HEK293 (cell line): Measurements from ENCODE around the gene VPS9D1.

ENCODE experiments used
- BCL11B ChIP-seq: fragments of 450-650 bp; formaldehyde crosslinking; IDR thresholded peaks from 2 replicates; pipeline ENCODE4 v1.5.1; 2016; ENCODE audit warnings: low read depth, missing biosample characterization, missing genetic modification characterization
- GLIS2 ChIP-seq: fragments of 450-650 bp; formaldehyde crosslinking; IDR thresholded peaks from 2 replicates; pipeline ENCODE4 v1.5.1; 2016; ENCODE audit warnings: missing biosample characterization, missing genetic modification characterization
- HOXC10 ChIP-seq: sonication (generic); formaldehyde crosslinking; IDR thresholded peaks from 2 replicates; pipeline ENCODE4 v1.8.1; 2023; ENCODE audit warnings: mild to moderate bottlenecking, missing genetic modification reagents
- KLF10 ChIP-seq: fragments of 450-650 bp; IDR thresholded peaks from 2 replicates; pipeline ENCODE4 v1.5.1; 2018; ENCODE audit warnings: missing biosample characterization, mild to moderate bottlenecking, missing genetic modification characterization
- KLF16 ChIP-seq: fragments of 450-650 bp; formaldehyde crosslinking; IDR thresholded peaks from 2 replicates; pipeline ENCODE4 v1.5.1; 2017; ENCODE audit warnings: missing biosample characterization, missing genetic modification characterization
- KLF9 ChIP-seq: fragments of 450-650 bp; formaldehyde crosslinking; IDR thresholded peaks from 2 replicates; pipeline ENCODE4 v1.5.1; 2016; ENCODE audit warnings: missing biosample characterization, missing genetic modification characterization, low read depth
- MEIS1 ChIP-seq: sonication (generic); formaldehyde crosslinking; IDR thresholded peaks from 2 replicates; pipeline ENCODE4 v1.8.1; 2022; ENCODE audit warnings: missing genetic modification reagents, mild to moderate bottlenecking, borderline replicate concordance
- SETDB1 ChIP-seq: IDR thresholded peaks from one replicate; pipeline ENCODE4 v1.6.1; 2017; ENCODE audit warnings: mild to moderate bottlenecking, low read length, moderate library complexity, mixed read lengths; ENCODE audit not compliant: insufficient read length
- SP2 ChIP-seq: fragments of 450-650 bp; formaldehyde crosslinking; IDR thresholded peaks from 2 replicates; pipeline ENCODE4 v1.5.1; 2016; ENCODE audit warnings: missing biosample characterization, missing genetic modification characterization
- SP3 ChIP-seq: fragments of 450-650 bp; formaldehyde crosslinking; IDR thresholded peaks from 2 replicates; pipeline ENCODE4 v1.5.1; 2016; ENCODE audit warnings: missing biosample characterization, missing genetic modification characterization
- TCF7L2 ChIP-seq: IDR thresholded peaks from 2 replicates; pipeline ENCODE4 v1.6.1; 2011; ENCODE audit warnings: low read depth, mild to moderate bottlenecking, inconsistent platforms, low read length, moderate library complexity, borderline replicate concordance
- YY1 ChIP-seq: fragments of 450-650 bp; formaldehyde crosslinking; IDR thresholded peaks from 2 replicates; pipeline ENCODE4 v1.5.1; 2018; ENCODE audit warnings: missing biosample characterization, missing genetic modification characterization
- YY2 ChIP-seq: fragments of 450-650 bp; formaldehyde crosslinking; IDR thresholded peaks from 2 replicates; pipeline ENCODE4 v1.5.1; 2016; ENCODE audit warnings: missing biosample characterization, missing genetic modification characterization
- ZEB2 ChIP-seq: fragments of 450-650 bp; formaldehyde crosslinking; IDR thresholded peaks from 2 replicates; pipeline ENCODE4 v1.5.1; 2016; ENCODE audit warnings: missing biosample characterization, missing genetic modification characterization
- ZFHX2 ChIP-seq: fragments of 450-650 bp; formaldehyde crosslinking; conservative IDR thresholded peaks from 2 replicates; pipeline ENCODE4 v1.5.1; 2016; ENCODE audit warnings: missing biosample characterization, missing genetic modification characterization
- ZNF138 ChIP-seq: fragments of 450-650 bp; formaldehyde crosslinking; IDR thresholded peaks from 2 replicates; pipeline ENCODE4 v1.5.1; 2016; ENCODE audit warnings: missing biosample characterization, missing genetic modification characterization, borderline replicate concordance
- ZNF16 ChIP-seq: fragments of 450-650 bp; formaldehyde crosslinking; IDR thresholded peaks from 2 replicates; pipeline ENCODE4 v1.5.1; 2016; ENCODE audit warnings: low read depth, missing biosample characterization, missing genetic modification characterization
- ZNF24 ChIP-seq: fragments of 450-650 bp; formaldehyde crosslinking; IDR thresholded peaks from 2 replicates; pipeline ENCODE4 v1.5.1; 2016; ENCODE audit warnings: missing biosample characterization, missing genetic modification characterization
- ZNF341 ChIP-seq: fragments of 450-650 bp; formaldehyde crosslinking; IDR thresholded peaks from 2 replicates; pipeline ENCODE4; 2016; ENCODE audit warnings: low read depth, missing biosample characterization, missing genetic modification characterization
- ZNF394 ChIP-seq: fragments of 450-650 bp; formaldehyde crosslinking; IDR thresholded peaks from 2 replicates; pipeline ENCODE4 v1.5.1; 2016; ENCODE audit warnings: missing biosample characterization, missing genetic modification characterization, mild to moderate bottlenecking, moderate library complexity, borderline replicate concordance
- ZNF626 ChIP-seq: fragments of 450-650 bp; sonication (Bioruptor Pico); formaldehyde crosslinking; IDR thresholded peaks from 2 replicates; pipeline ENCODE4 v1.5.1; 2018; ENCODE audit warnings: missing biosample characterization, missing genetic modification characterization, inconsistent platforms
- ZNF830 ChIP-seq: fragments of 450-650 bp; IDR thresholded peaks from 2 replicates; pipeline ENCODE4 v1.5.0; 2018; ENCODE audit warnings: missing biosample characterization, missing genetic modification characterization, low read depth, mild to moderate bottlenecking, moderate library complexity
- TF ChIP-seq, protein P1 (sequence below): fragments of 450-650 bp; IDR thresholded peaks from 2 replicates; pipeline ENCODE4 v1.5.1; 2018; ENCODE audit warnings: missing biosample characterization, missing genetic modification characterization
- TF ChIP-seq, protein P2 (sequence below): fragments of 450-650 bp; formaldehyde crosslinking; IDR thresholded peaks from 2 replicates; pipeline ENCODE4 v1.5.1; 2017; ENCODE audit warnings: missing biosample characterization, missing genetic modification characterization
- TF ChIP-seq, protein P3 (sequence below): fragments of 450-650 bp; formaldehyde crosslinking; IDR thresholded peaks from 2 replicates; pipeline ENCODE4 v1.5.1; 2016; ENCODE audit warnings: missing biosample characterization, missing genetic modification characterization
- TF ChIP-seq, protein P4 (sequence below): fragments of 450-650 bp; formaldehyde crosslinking; IDR thresholded peaks from 2 replicates; pipeline ENCODE4 v1.5.1; 2016; ENCODE audit warnings: missing biosample characterization, missing genetic modification characterization, low read depth
- TF ChIP-seq, protein P5 (sequence below): fragments of 450-650 bp; formaldehyde crosslinking; IDR thresholded peaks from 2 replicates; pipeline ENCODE4 v1.5.1; 2016; ENCODE audit warnings: missing biosample characterization, missing genetic modification characterization, borderline replicate concordance

VPS9D1 gene

DNA sequence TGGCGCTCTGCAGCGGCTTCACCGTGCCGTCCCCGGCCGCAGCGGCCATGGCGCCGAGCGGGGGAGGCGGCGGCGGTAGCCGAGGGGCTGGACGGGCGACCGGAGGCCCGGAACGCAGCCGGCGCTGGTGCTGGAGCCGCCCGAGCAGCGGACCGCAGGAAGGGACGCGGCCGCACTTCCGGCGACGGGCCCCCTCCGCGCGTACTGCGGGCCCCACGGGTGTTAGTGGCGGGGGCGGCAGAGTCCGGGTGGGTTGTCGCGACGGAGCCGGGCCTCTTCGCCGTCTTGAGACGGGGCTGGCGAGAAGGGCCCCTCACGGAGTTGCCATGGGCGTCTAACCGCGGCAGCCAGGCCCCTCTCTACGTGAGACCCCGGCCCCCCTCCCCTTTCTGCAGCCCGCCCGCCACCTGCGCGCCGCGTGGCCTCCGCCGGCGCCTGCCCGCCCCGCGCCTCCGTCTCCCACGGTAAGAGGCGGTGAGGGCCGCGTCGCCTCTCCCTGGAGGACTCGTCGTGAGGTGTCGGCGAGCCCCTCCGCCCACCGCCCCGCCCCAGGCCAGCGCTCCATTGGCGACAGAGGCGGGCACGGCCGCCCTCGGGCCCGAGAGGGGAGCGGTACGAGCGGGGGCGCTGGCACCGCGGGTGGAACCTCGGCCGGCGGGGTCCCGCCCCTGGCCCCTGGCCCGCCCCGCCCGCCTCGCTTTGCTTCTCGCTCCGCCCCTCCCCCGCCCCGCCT, at the start of gene VPS9D1, which contains the start of gene ZNF276 (continued):
- TF ChIP-seq, protein P1, sequence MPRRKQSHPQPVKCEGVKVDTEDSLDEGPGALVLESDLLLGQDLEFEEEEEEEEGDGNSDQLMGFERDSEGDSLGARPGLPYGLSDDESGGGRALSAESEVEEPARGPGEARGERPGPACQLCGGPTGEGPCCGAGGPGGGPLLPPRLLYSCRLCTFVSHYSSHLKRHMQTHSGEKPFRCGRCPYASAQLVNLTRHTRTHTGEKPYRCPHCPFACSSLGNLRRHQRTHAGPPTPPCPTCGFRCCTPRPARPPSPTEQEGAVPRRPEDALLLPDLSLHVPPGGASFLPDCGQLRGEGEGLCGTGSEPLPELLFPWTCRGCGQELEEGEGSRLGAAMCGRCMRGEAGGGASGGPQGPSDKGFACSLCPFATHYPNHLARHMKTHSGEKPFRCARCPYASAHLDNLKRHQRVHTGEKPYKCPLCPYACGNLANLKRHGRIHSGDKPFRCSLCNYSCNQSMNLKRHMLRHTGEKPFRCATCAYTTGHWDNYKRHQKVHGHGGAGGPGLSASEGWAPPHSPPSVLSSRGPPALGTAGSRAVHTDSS (tag by site-specific recombination): peak; percentile 60
- TF ChIP-seq, protein P2, sequence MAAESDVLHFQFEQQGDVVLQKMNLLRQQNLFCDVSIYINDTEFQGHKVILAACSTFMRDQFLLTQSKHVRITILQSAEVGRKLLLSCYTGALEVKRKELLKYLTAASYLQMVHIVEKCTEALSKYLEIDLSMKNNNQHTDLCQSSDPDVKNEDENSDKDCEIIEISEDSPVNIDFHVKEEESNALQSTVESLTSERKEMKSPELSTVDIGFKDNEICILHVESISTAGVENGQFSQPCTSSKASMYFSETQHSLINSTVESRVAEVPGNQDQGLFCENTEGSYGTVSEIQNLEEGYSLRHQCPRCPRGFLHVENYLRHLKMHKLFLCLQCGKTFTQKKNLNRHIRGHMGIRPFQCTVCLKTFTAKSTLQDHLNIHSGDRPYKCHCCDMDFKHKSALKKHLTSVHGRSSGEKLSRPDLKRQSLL (tag by site-specific recombination): peak; percentile 66; the same call in 1 of the 2 replicates
- no peak for TF ChIP-seq ZNF341
- TF ChIP-seq ZNF16 (tag by site-specific recombination): no peak
- TF ChIP-seq KLF10 (tag by site-specific recombination): peak; percentile 95
- peak; percentile 28; the same call in 1 of the 2 replicates for TF ChIP-seq SP3 (tag by site-specific recombination)
- peak; percentile 93 for TF ChIP-seq ZFHX2 (tag by site-specific recombination)
- TF ChIP-seq, protein P3, sequence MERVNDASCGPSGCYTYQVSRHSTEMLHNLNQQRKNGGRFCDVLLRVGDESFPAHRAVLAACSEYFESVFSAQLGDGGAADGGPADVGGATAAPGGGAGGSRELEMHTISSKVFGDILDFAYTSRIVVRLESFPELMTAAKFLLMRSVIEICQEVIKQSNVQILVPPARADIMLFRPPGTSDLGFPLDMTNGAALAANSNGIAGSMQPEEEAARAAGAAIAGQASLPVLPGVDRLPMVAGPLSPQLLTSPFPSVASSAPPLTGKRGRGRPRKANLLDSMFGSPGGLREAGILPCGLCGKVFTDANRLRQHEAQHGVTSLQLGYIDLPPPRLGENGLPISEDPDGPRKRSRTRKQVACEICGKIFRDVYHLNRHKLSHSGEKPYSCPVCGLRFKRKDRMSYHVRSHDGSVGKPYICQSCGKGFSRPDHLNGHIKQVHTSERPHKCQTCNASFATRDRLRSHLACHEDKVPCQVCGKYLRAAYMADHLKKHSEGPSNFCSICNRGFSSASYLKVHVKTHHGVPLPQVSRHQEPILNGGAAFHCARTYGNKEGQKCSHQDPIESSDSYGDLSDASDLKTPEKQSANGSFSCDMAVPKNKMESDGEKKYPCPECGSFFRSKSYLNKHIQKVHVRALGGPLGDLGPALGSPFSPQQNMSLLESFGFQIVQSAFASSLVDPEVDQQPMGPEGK: peak; percentile 88
- peak; percentile 76 for TF ChIP-seq YY1
- peak; percentile 25 for TF ChIP-seq SP2
- peak; percentile 93 for TF ChIP-seq ZNF626 (tag by site-specific recombination)
- TF ChIP-seq ZNF830 (tag by site-specific recombination): no peak
- TF ChIP-seq KLF9: peak; percentile 70
- TF ChIP-seq, protein P4, sequence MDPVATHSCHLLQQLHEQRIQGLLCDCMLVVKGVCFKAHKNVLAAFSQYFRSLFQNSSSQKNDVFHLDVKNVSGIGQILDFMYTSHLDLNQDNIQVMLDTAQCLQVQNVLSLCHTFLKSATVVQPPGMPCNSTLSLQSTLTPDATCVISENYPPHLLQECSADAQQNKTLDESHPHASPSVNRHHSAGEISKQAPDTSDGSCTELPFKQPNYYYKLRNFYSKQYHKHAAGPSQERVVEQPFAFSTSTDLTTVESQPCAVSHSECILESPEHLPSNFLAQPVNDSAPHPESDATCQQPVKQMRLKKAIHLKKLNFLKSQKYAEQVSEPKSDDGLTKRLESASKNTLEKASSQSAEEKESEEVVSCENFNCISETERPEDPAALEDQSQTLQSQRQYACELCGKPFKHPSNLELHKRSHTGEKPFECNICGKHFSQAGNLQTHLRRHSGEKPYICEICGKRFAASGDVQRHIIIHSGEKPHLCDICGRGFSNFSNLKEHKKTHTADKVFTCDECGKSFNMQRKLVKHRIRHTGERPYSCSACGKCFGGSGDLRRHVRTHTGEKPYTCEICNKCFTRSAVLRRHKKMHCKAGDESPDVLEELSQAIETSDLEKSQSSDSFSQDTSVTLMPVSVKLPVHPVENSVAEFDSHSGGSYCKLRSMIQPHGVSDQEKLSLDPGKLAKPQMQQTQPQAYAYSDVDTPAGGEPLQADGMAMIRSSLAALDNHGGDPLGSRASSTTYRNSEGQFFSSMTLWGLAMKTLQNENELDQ: no peak
- TF ChIP-seq ZEB2 (tag by site-specific recombination): peak; percentile 33; the same call in 1 of the 2 replicates
- peak; percentile 25; the same call in 1 of the 2 replicates for TF ChIP-seq ZNF394 (tag by site-specific recombination)
- TF ChIP-seq HOXC10: no peak
- no peak for TF ChIP-seq BCL11B
- TF ChIP-seq ZNF24: peak; percentile 50; the same call in 1 of the 2 replicates
- TF ChIP-seq, protein P5, sequence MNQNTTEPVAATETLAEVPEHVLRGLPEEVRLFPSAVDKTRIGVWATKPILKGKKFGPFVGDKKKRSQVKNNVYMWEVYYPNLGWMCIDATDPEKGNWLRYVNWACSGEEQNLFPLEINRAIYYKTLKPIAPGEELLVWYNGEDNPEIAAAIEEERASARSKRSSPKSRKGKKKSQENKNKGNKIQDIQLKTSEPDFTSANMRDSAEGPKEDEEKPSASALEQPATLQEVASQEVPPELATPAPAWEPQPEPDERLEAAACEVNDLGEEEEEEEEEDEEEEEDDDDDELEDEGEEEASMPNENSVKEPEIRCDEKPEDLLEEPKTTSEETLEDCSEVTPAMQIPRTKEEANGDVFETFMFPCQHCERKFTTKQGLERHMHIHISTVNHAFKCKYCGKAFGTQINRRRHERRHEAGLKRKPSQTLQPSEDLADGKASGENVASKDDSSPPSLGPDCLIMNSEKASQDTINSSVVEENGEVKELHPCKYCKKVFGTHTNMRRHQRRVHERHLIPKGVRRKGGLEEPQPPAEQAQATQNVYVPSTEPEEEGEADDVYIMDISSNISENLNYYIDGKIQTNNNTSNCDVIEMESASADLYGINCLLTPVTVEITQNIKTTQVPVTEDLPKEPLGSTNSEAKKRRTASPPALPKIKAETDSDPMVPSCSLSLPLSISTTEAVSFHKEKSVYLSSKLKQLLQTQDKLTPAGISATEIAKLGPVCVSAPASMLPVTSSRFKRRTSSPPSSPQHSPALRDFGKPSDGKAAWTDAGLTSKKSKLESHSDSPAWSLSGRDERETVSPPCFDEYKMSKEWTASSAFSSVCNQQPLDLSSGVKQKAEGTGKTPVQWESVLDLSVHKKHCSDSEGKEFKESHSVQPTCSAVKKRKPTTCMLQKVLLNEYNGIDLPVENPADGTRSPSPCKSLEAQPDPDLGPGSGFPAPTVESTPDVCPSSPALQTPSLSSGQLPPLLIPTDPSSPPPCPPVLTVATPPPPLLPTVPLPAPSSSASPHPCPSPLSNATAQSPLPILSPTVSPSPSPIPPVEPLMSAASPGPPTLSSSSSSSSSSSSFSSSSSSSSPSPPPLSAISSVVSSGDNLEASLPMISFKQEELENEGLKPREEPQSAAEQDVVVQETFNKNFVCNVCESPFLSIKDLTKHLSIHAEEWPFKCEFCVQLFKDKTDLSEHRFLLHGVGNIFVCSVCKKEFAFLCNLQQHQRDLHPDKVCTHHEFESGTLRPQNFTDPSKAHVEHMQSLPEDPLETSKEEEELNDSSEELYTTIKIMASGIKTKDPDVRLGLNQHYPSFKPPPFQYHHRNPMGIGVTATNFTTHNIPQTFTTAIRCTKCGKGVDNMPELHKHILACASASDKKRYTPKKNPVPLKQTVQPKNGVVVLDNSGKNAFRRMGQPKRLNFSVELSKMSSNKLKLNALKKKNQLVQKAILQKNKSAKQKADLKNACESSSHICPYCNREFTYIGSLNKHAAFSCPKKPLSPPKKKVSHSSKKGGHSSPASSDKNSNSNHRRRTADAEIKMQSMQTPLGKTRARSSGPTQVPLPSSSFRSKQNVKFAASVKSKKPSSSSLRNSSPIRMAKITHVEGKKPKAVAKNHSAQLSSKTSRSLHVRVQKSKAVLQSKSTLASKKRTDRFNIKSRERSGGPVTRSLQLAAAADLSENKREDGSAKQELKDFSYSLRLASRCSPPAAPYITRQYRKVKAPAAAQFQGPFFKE: no peak
- TF ChIP-seq YY2: 0 out of 2 replicates have a peak, but pooled peaks have one; percentile 40
- TF ChIP-seq MEIS1 (CRISPR knock-in tag): 0 out of 2 replicates have a peak, but pooled peaks have one; percentile 16
- peak; percentile 70; the same call in 1 of the 2 replicates for TF ChIP-seq GLIS2 (tag by site-specific recombination)
- no peak for TF ChIP-seq SETDB1
- TF ChIP-seq ZNF138 (tag by site-specific recombination): no peak
- no peak for TF ChIP-seq TCF7L2
- TF ChIP-seq KLF16 (tag by site-specific recombination): peak; percentile 88
